Dendritic cell treated with granulocyte-macrophage colony-stimulating factor and Interleukin-4, amounts not matched to agents 40 ng/mL and 50 ng/mL, for 4 days (primary cell): ENCODE results near the gene PCSK1.

ENCODE experiments used
- H3K27ac Mint-ChIP-seq: one replicate; pipeline ENCODE4 v1.8.0; 2022; ENCODE audit warnings: mild to moderate bottlenecking, mixed read lengths
- H3K27me3 Mint-ChIP-seq: one replicate; pipeline ENCODE4 v1.8.0; 2022; ENCODE audit warnings: mild to moderate bottlenecking, mixed read lengths
- H3K36me3 Mint-ChIP-seq: one replicate; pipeline ENCODE4 v1.8.0; 2022; ENCODE audit warnings: low read depth, mixed read lengths
- H3K4me1 Mint-ChIP-seq: one replicate; pipeline ENCODE4 v1.8.0; 2022; ENCODE audit warnings: low read depth, mixed read lengths
- H3K4me3 Mint-ChIP-seq: one replicate; pipeline ENCODE4 v1.8.0; 2022; ENCODE audit warnings: mild to moderate bottlenecking, moderate library complexity, mixed read lengths
- H3K9me3 Mint-ChIP-seq: one replicate; pipeline ENCODE4 v1.8.0; 2022; ENCODE audit warnings: mixed read lengths
- intact Hi-C: fragments of 100-400 bp; cut with micrococcal nuclease; formaldehyde crosslinking; loops from one replicate; pipeline ENCODE4 v1.15.0; 2022

PCSK1 gene

GRCh38 chr5:96433066-96433447, at the start of gene PCSK1:
PCSK1 (minus strand) TSS chr5:96433248; CDS start chr5:96433042, 206 bp downstream.
- intact Hi-C loops = no loop called here
- no peak within 1 kb of the TSS for H3K4me3 Mint-ChIP-seq

GRCh38 chr5:96481867-96482266, 48.8 kb upstream of the PCSK1 start:
- intact Hi-C loops = no loop called here
- no peaks in the 10 kb centered on the region for H3K27me3 Mint-ChIP-seq

More at GRCh38 chr5:96433066-96433447, at the start of gene PCSK1:
- no peak within 1 kb of the TSS for H3K27ac Mint-ChIP-seq
- H3K36me3 Mint-ChIP-seq = no peaks in the 10 kb centered on the region
- H3K4me1 Mint-ChIP-seq = peaks cover 12% of the 10 kb centered on the region
- H3K9me3 Mint-ChIP-seq = no peaks in the 10 kb centered on the region
- H3K27me3 Mint-ChIP-seq = peaks cover 59% of the 10 kb centered on the region

DNA sequence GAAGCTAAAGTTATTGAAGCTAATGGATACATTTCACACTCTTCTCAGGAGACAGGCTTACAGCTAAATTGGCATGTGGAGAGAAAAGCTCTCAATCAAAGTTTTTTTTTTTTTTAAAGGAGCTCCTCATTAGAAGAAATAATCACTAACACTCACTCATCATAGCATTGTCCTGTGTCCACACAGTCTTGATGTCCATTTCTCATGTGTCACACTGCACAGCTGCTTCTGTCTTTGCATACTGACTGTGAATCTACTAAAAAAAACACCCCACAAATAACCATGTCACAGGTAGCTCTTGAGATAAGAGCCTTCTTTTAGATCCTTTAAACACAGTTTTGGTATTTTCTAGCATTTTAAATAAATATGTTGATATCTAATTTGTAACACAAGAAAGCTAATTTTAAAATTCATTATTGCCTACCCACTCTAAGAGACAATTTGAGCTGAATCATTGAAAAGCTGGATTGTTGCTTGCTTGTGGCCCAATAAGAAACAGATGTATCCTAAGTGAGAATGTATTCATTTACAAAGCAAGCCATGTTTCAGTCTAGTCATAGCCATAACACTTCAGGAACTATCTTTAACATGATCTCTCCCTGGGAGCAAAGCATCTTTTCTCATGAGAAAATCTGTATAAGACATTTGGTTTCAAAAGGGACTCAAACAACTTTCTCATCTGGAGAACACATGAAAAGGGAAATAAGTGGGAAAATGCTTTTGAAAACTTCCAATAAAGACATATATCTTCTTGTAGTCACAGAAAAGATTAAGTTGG, 48.1 kb upstream of the PCSK1 start:
- Mint-ChIP-seq H3K27me3 (no peaks in the 10 kb centered on the region), H3K27ac (no peak overlapping the region), H3K4me1 (no peaks in the 10 kb centered on the region), H3K36me3 (no peaks in the 10 kb centered on the region), H3K9me3 (no peaks in the 10 kb centered on the region), H3K4me3 (no peak overlapping the region)
- intact Hi-C loops = no loop called here

More at GRCh38 chr5:96481867-96482266, 48.8 kb upstream of the PCSK1 start:
- Mint-ChIP-seq H3K36me3 (no peaks in the 10 kb centered on the region), H3K27ac (no peak overlapping the region), H3K4me3 (no peak overlapping the region), H3K9me3 (no peaks in the 10 kb centered on the region), H3K4me1 (no peaks in the 10 kb centered on the region)

- H3K4me3 Mint-ChIP-seq = no peak overlapping the region
- no peaks in the 10 kb centered on the region for H3K4me1 Mint-ChIP-seq
- no peaks in the 10 kb centered on the region for H3K36me3 Mint-ChIP-seq
- no peaks in the 10 kb centered on the region for H3K27me3 Mint-ChIP-seq
- intact Hi-C loops = no loop called here
- H3K9me3 Mint-ChIP-seq = no peaks in the 10 kb centered on the region
- H3K27ac Mint-ChIP-seq = no peak overlapping the region
These were observed 45.9 kb upstream of the PCSK1 start for GRCh38 chr5:96478983-96479382.

- intact Hi-C loops = no loop called here
- no peak overlapping the region for H3K27ac Mint-ChIP-seq
- no peaks in the 10 kb centered on the region for H3K9me3 Mint-ChIP-seq
- H3K4me3 Mint-ChIP-seq = no peak overlapping the region
- no peaks in the 10 kb centered on the region for H3K27me3 Mint-ChIP-seq
- no peaks in the 10 kb centered on the region for H3K4me1 Mint-ChIP-seq
- H3K36me3 Mint-ChIP-seq = no peaks in the 10 kb centered on the region
These were observed 43.6 kb upstream of the PCSK1 start for GRCh38 chr5:96476654-96477053.

- H3K36me3 Mint-ChIP-seq = no peaks in the 10 kb centered on the region
- H3K27me3 Mint-ChIP-seq = no peaks in the 10 kb centered on the region
- H3K4me3 Mint-ChIP-seq = no peak overlapping the region
- no peaks in the 10 kb centered on the region for H3K4me1 Mint-ChIP-seq
- no peak overlapping the region for H3K27ac Mint-ChIP-seq
- intact Hi-C loops = no loop called here
- no peaks in the 10 kb centered on the region for H3K9me3 Mint-ChIP-seq
These were observed 41.0 kb upstream of the PCSK1 start for GRCh38 chr5:96474073-96474472.

- Mint-ChIP-seq H3K27ac (no peak overlapping the region), H3K9me3 (no peaks in the 10 kb centered on the region), H3K27me3 (no peaks in the 10 kb centered on the region), H3K4me3 (no peak overlapping the region), H3K4me1 (no peaks in the 10 kb centered on the region), H3K36me3 (no peaks in the 10 kb centered on the region)
- intact Hi-C loops = no loop called here
These were observed 40.1 kb upstream of the PCSK1 start for GRCh38 chr5:96473155-96473554.

DNA sequence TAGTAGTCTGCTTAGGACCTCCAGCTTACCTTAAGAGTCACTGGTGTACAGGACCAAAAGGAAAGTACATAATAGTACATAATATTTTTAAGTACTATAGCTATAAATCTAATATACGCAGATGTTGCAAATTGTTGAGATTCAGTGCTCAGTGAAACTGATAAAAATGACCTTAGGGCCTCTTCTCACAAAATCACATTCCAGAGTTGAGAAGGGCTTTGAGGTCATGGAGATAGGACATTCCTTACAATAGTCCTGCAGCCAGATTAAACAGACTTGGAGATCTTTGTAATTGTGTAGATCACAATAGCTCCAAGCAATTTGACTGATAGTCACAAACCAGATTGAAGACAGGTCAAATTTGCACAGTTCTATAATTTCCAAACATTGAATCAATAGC, 37.7 kb upstream of the PCSK1 start:
- H3K27ac Mint-ChIP-seq = no peak overlapping the region
- intact Hi-C loops = no loop called here
- H3K27me3 Mint-ChIP-seq = peaks cover 2% of the 10 kb centered on the region
- H3K36me3 Mint-ChIP-seq = no peaks in the 10 kb centered on the region
- no peak overlapping the region for H3K4me3 Mint-ChIP-seq
- H3K4me1 Mint-ChIP-seq = no peaks in the 10 kb centered on the region
- H3K9me3 Mint-ChIP-seq = no peaks in the 10 kb centered on the region

DNA sequence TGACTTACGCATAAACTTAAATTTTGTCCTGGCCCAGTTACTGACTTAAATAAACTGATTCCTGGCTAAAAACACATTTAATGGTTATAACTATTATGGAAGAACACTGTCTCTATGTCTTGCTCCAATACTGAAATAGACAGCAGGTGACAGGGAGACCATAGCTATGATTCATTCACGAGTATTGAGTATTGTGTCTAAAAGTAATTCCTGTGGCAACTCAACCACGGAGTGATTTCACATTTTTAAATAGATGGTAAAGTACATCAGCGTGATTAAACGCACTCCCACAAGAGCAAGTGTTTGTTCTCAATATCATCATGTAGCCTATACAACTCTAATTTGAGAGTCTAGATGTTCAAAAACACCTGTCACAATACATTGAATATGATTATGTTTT, 35.9 kb upstream of the PCSK1 start:
- Mint-ChIP-seq H3K27ac (no peak overlapping the region), H3K36me3 (no peaks in the 10 kb centered on the region), H3K9me3 (no peaks in the 10 kb centered on the region), H3K4me1 (no peaks in the 10 kb centered on the region), H3K27me3 (peaks cover 2% of the 10 kb centered on the region), H3K4me3 (no peak overlapping the region)
- intact Hi-C loops = no loop called here

DNA sequence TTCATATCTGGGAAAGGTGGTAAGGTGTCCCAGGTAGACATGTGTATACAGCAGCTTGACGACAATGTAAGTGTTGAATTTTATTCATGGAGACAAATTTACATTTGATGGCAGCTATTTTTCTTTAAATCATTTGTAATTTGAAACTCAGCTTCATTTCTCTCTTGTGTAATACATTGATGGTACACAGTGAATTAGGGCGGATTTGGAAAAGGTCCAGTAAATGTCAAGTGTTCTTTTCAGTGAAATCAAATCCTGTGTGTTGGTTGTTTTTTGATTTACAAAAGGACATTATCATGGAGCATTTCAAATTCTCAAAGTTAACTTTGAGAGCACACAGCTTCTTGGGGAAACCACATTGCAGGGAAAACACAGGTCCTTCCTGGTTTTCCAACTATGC, 30.0 kb upstream of the PCSK1 start:
- H3K36me3 Mint-ChIP-seq = no peaks in the 10 kb centered on the region
- no peak overlapping the region for H3K27ac Mint-ChIP-seq
- H3K4me1 Mint-ChIP-seq = no peaks in the 10 kb centered on the region
- H3K9me3 Mint-ChIP-seq = no peaks in the 10 kb centered on the region
- peaks cover 5% of the 10 kb centered on the region for H3K27me3 Mint-ChIP-seq
- H3K4me3 Mint-ChIP-seq = no peak overlapping the region
- intact Hi-C loops = no loop called here

GRCh38 chr5:96459313-96460121, 26.5 kb upstream of the PCSK1 start:
- H3K27ac Mint-ChIP-seq = no peak overlapping the region
- no peaks in the 10 kb centered on the region for H3K4me1 Mint-ChIP-seq
- H3K9me3 Mint-ChIP-seq = no peaks in the 10 kb centered on the region
- intact Hi-C loops = no loop called here
- no peak overlapping the region for H3K4me3 Mint-ChIP-seq
- H3K27me3 Mint-ChIP-seq = peaks cover 3% of the 10 kb centered on the region
- no peaks in the 10 kb centered on the region for H3K36me3 Mint-ChIP-seq

GRCh38 chr5:96458176-96458575, 25.1 kb upstream of the PCSK1 start:
- no peak overlapping the region for H3K27ac Mint-ChIP-seq
- peaks cover 2% of the 10 kb centered on the region for H3K27me3 Mint-ChIP-seq
- H3K9me3 Mint-ChIP-seq = no peaks in the 10 kb centered on the region
- no peak overlapping the region for H3K4me3 Mint-ChIP-seq
- intact Hi-C loops = no loop called here
- no peaks in the 10 kb centered on the region for H3K4me1 Mint-ChIP-seq
- H3K36me3 Mint-ChIP-seq = no peaks in the 10 kb centered on the region

GRCh38 chr5:96455789-96456188, 22.7 kb upstream of the PCSK1 start:
- H3K9me3 Mint-ChIP-seq = no peaks in the 10 kb centered on the region
- no peaks in the 10 kb centered on the region for H3K36me3 Mint-ChIP-seq

GRCh38 chr5:96453394-96453793, 20.3 kb upstream of the PCSK1 start:
- Mint-ChIP-seq H3K27me3 (peaks cover 3% of the 10 kb centered on the region), H3K36me3 (no peaks in the 10 kb centered on the region), H3K4me1 (no peaks in the 10 kb centered on the region), H3K9me3 (no peaks in the 10 kb centered on the region), H3K27ac (no peak overlapping the region), H3K4me3 (no peak overlapping the region)
- intact Hi-C loops = no loop called here

More at GRCh38 chr5:96455789-96456188, 22.7 kb upstream of the PCSK1 start:
- Mint-ChIP-seq H3K4me1 (no peaks in the 10 kb centered on the region), H3K4me3 (no peak overlapping the region), H3K27me3 (peaks cover 2% of the 10 kb centered on the region), H3K27ac (no peak overlapping the region)
- intact Hi-C loops = no loop called here
